HepG2 (cell line): ENCODE measurements around the gene CLP1. TPM values are rescaled to one million over a fixed set of nuclear protein-coding genes. Genes with fewer than 3 reads are reported as not detected.
A peak's percentile ranks its signal among the peaks of the same experiment; 100 is the strongest.

Experiments used
- ATAC-seq: fragments of 200-7000 bp; cut with Tn5 transposase; 3 replicates; pipeline ENCODE4 v1.9.1; 2020; ENCODE audit warnings: mild to moderate bottlenecking, moderate library complexity
- BruUV-seq: library from RNA; stranded (reverse); fragments of 400-500 nt; replicated peaks from 2 replicates; lab custom pipeline; 2021; lab: Mats Ljungman, UMichigan
- CTCF ChIA-PET: fragments of 300-600 bp; formaldehyde crosslinking; extraction: SDS; loops from one replicate; lab custom pipeline; 2021; ENCODE audit warnings: low total read pairs, inconsistent platforms, low intra/inter-chr PET ratio; lab: Yijun Ruan, JAX
- POLR2A ChIA-PET: fragments of 350-600 bp; sonication (Branson Sonifier 250); formaldehyde crosslinking; loops from one replicate; lab custom pipeline; 2020; ENCODE audit warnings: antibody characterized with exemption, inconsistent platforms; lab: Yijun Ruan, JAX
- DNase-seq: peaks from one replicate; pipeline ENCODE4 v3.0.0-alpha.2; 2015; ENCODE audit warnings: low spot score
- FAIRE-seq: peaks from 3 replicates; lab custom pipeline; 2011; peaks lifted over from hg19 to GRCh38; lab: Jason Lieb, UNC
- H2AFZ ChIP-seq: one replicate; pipeline ENCODE4 v1.6.1; 2011; ENCODE audit warnings: low read length, inconsistent platforms
- H3K27ac ChIP-seq: fragments of 300-600 bp; 3 replicates; pipeline ENCODE4 v1.8.0; 2011; ENCODE audit warnings: mixed run types, mild to moderate bottlenecking, mixed read lengths, low read length, inconsistent platforms; ENCODE audit not compliant: insufficient read depth; ENCODE audit errors: extremely low read length
- H3K27me3 ChIP-seq, 2 experiments: fragments of 200-600 bp in 1 of 2; 2 replicates in 1 of 2; 3 replicates in 1 of 2; pipeline versions ENCODE4 v1.6.0 to v1.8.0; 2011; ENCODE audit warnings: low read length in 2 of 2, mild to moderate bottlenecking in 2 of 2, moderate library complexity in 2 of 2, inconsistent platforms in 1 of 2; ENCODE audit not compliant: insufficient read depth in 2 of 2, control insufficient read depth in 1 of 2
- H3K36me3 ChIP-seq, 2 experiments: fragments of 200-600 bp in 1 of 2; replicated peaks in 1 of 2; 2 replicates in 1 of 2; 3 replicates in 1 of 2; pipeline versions ENCODE4 v1.5.1 to v1.8.0; 2011; ENCODE audit warnings: low read length in 2 of 2, inconsistent platforms in 1 of 2; ENCODE audit not compliant: insufficient read depth in 2 of 2, control insufficient read depth in 1 of 2
- H3K4me1 ChIP-seq: 2 replicates; pipeline ENCODE4 v1.5.1; 2012; ENCODE audit warnings: low read length, inconsistent platforms; ENCODE audit not compliant: insufficient read depth
- H3K4me2 ChIP-seq: 2 replicates; pipeline ENCODE4 v1.6.0; 2011; ENCODE audit warnings: low read depth, low read length, inconsistent platforms
- H3K4me3 ChIP-seq, 3 experiments: fragments of 200-600 bp in 1 of 3; sonication (generic), shearing (Covaris generic) in 1 of 3; replicated peaks in 1 of 3; 2 replicates each; pipeline ENCODE4 v1.5.1; 2011 to 2016; ENCODE audit warnings: low read length in 3 of 3, inconsistent platforms in 2 of 3, low read depth in 2 of 3, mild to moderate bottlenecking in 2 of 3, control low read depth in 1 of 3, mixed read lengths in 1 of 3; ENCODE audit not compliant: insufficient read depth in 1 of 3
- H3K79me2 ChIP-seq: one replicate; pipeline ENCODE4 v1.6.1; 2011; ENCODE audit warnings: low read length, inconsistent platforms; ENCODE audit not compliant: insufficient read depth
- H3K9ac ChIP-seq: 2 replicates; pipeline ENCODE4 v1.6.0; 2011; ENCODE audit warnings: mild to moderate bottlenecking, low read depth, low read length, inconsistent platforms; ENCODE audit not compliant: insufficient read depth
- H3K9me3 ChIP-seq: 2 replicates; pipeline ENCODE4 v1.5.1; 2012; ENCODE audit warnings: mild to moderate bottlenecking, low read length
- H4K20me1 ChIP-seq: 2 replicates; pipeline ENCODE4 v1.6.0; 2011; ENCODE audit warnings: inconsistent platforms, mild to moderate bottlenecking, low read length, moderate library complexity; ENCODE audit not compliant: insufficient read depth
- CREB1 ChIP-seq, 2 experiments: fragments of 450-650 bp in 1 of 2; IDR thresholded peaks; 2 replicates each; pipeline ENCODE4 v1.6.1; 2016 to 2017; ENCODE audit warnings: control low read depth in 1 of 2, mild to moderate bottlenecking in 1 of 2, missing compliant biosample characterization in 1 of 2, missing genetic modification characterization in 1 of 2
- DPF2 ChIP-seq: sonication (generic); formaldehyde crosslinking; IDR thresholded peaks from 2 replicates; pipeline ENCODE4 v1.4.0; 2020; ENCODE audit warnings: mild to moderate bottlenecking, low read depth, missing genetic modification reagents, borderline replicate concordance
- ETS1 ChIP-seq: sonication (generic); formaldehyde crosslinking; IDR thresholded peaks from 2 replicates; pipeline ENCODE4 v1.4.0; 2020; ENCODE audit warnings: missing genetic modification reagents
- FOSL2 ChIP-seq: sonication (generic); formaldehyde crosslinking; IDR thresholded peaks from 2 replicates; pipeline ENCODE4 v1.4.0; 2020; ENCODE audit warnings: missing genetic modification reagents
- KLF13 ChIP-seq: sonication (generic); formaldehyde crosslinking; IDR thresholded peaks from 2 replicates; pipeline ENCODE4 v1.4.0; 2020; ENCODE audit warnings: mild to moderate bottlenecking, missing genetic modification reagents
- MTF1 ChIP-seq: sonication (generic); formaldehyde crosslinking; IDR thresholded peaks from 2 replicates; pipeline ENCODE4 v1.5.0; 2020; ENCODE audit warnings: missing genetic modification reagents
- PATZ1 ChIP-seq: sonication (generic); formaldehyde crosslinking; IDR thresholded peaks from 2 replicates; pipeline ENCODE4 v1.4.0; 2020; ENCODE audit warnings: missing genetic modification reagents
- TOPORS ChIP-seq: sonication (generic); formaldehyde crosslinking; IDR thresholded peaks from 2 replicates; pipeline ENCODE4 v1.8.0; 2023; ENCODE audit warnings: mild to moderate bottlenecking, missing genetic modification reagents
- ZKSCAN8 ChIP-seq: IDR thresholded peaks from 2 replicates; pipeline ENCODE4 v1.6.1; 2016; ENCODE audit warnings: borderline replicate concordance, missing genetic modification reagents, missing compliant biosample characterization
- ZNF709 ChIP-seq: sonication (generic); formaldehyde crosslinking; IDR thresholded peaks from 2 replicates; pipeline ENCODE4 v1.5.0; 2020; ENCODE audit warnings: mild to moderate bottlenecking, missing genetic modification reagents
- WGBS: methylation state at CpG from one replicate; pipeline ENCODE4 v1.1.6; 2017; ENCODE audit warnings: low lambda C conversion rate; 5-methylcytosine and 5-hydroxymethylcytosine counted together
- in situ Hi-C: cut with HindIII; loops from 2 replicates; pipeline ENCODE4 v1.10.0; 2017; ENCODE audit warnings: low pct_unique_long_range_greater_than_20kb; ENCODE audit not compliant: extremely low pct_ligation_motif_present
- intact Hi-C: fragments of 100-400 bp; cut with micrococcal nuclease; formaldehyde crosslinking; loops from one replicate; pipeline ENCODE4 v1.10.0; 2022; ENCODE audit not compliant: unreplicated experiment
- polyA plus RNA-seq, 8 experiments: library from polyadenylated mRNA; depleted of rRNA in 3 of 8; stranded (reverse) in 7 of 8; unstranded in 1 of 8; fragments of >200 nt; fragmentation: Illumina TruSeq in 4 of 8; extraction: Trizol in 4 of 8; gene quantifications; 2 replicates each; pipeline versions ENCODE4 v1.2.1 to v1.2.3, GENCODE V29; 2011 to 2016; ENCODE audit warnings: low read depth in 4 of 8, missing spikeins in 1 of 8, mixed read lengths in 1 of 8; ENCODE audit not compliant: insufficient read depth in 1 of 8
- total RNA-seq, 5 experiments: library from RNA; depleted of rRNA; stranded (reverse); fragments of >200 nt; fragmentation: Illumina TruSeq; extraction: Trizol; gene quantifications; 2 replicates each; pipeline ENCODE4 v1.2.3, GENCODE V29; 2016; ENCODE audit warnings: low read depth in 1 of 5

The CLP1 gene
- total and polyA plus RNA-seq, 2 of the 13 experiments (the other 11 are each of a cell fraction or from before 2014, with no cell fraction given) = 14.6 to 24.8 TPM

- Histone ChIP-seq H3K27me3 (peaks cover 9 to 46% of the 10 kb centered on the region in 2 experiments), H4K20me1 (no peaks in the 10 kb centered on the region), H3K27ac (no peak within 1 kb of the TSS), H3K9ac (no peak within 1 kb of the TSS), H3K4me2 (peak within 1 kb of the TSS; percentile 45; the same call in 1 of the 2 replicates), H3K4me1 (peaks cover 15% of the 10 kb centered on the region), H3K36me3 (no peaks in the 10 kb centered on the region), H2AFZ (no peak within 1 kb of the TSS), H3K79me2 (no peaks in the 10 kb centered on the region), H3K9me3 (no peaks in the 10 kb centered on the region), H3K4me3 (peak within 1 kb of the TSS in 1 of 3 experiments; percentile 26; a peak in 1 of 6 replicates)
- BruUV-seq = no TSS peak
- CTCF ChIA-PET = no interaction called here
- FAIRE-seq (no peak), ATAC-seq (no peak), DNase-seq (no peak)
- in situ Hi-C loops = loop anchor here (10.0 to 25.0 kb wide), 3 partner anchors 195 to 862 kb away; partner anchors contain the start of gene OR5B21
- intact Hi-C loops = no loop called here
- 21% methylated on average over 15 of the region's 15 CpGs for WGBS
- no peak for TF ChIP-seq ETS1 (CRISPR knock-in tag)
- TF ChIP-seq PATZ1 (CRISPR knock-in tag) = 0 out of 2 replicates have a peak, but pooled peaks have one; percentile 21
- TF ChIP-seq ZKSCAN8 (CRISPR knock-in tag) = no peak
- no peak for TF ChIP-seq DPF2 (CRISPR knock-in tag)
- TF ChIP-seq CREB1 (IDR thresholded peaks at IDR 0.05) = peak; percentile 32; the same call in 1 of the 2 replicates
- 0 out of 2 replicates have a peak, but pooled peaks have one; percentile 19 for TF ChIP-seq CREB1 (CRISPR knock-in tag; IDR thresholded peaks at IDR 0.05)
- no peak for TF ChIP-seq KLF13 (CRISPR knock-in tag)
- TF ChIP-seq ZNF709 (CRISPR knock-in tag) = no peak
- TF ChIP-seq TOPORS (CRISPR knock-in tag) = no peak
- peak; percentile 76 for TF ChIP-seq FOSL2 (CRISPR knock-in tag)
- TF ChIP-seq MTF1 (CRISPR knock-in tag) = no peak
- POLR2A ChIA-PET = no interaction called here
Measured at GRCh38 chr11:57649826-57650738, 7.5 kb upstream of the CLP1 start, which contains the start of gene YPEL4. TSS of gene YPEL4 (minus strand) at chr11:57649912. CDS start at chr11:57647107, 2,805 bp downstream.
